Measurements from ENCODE around the gene OBSCN.
"Not testable (repeated sequence)": the region's sequence is repeated elsewhere in the genome, so short reads cannot be mapped to it uniquely, and the experiment has no call there.

The OBSCN gene

DNA sequence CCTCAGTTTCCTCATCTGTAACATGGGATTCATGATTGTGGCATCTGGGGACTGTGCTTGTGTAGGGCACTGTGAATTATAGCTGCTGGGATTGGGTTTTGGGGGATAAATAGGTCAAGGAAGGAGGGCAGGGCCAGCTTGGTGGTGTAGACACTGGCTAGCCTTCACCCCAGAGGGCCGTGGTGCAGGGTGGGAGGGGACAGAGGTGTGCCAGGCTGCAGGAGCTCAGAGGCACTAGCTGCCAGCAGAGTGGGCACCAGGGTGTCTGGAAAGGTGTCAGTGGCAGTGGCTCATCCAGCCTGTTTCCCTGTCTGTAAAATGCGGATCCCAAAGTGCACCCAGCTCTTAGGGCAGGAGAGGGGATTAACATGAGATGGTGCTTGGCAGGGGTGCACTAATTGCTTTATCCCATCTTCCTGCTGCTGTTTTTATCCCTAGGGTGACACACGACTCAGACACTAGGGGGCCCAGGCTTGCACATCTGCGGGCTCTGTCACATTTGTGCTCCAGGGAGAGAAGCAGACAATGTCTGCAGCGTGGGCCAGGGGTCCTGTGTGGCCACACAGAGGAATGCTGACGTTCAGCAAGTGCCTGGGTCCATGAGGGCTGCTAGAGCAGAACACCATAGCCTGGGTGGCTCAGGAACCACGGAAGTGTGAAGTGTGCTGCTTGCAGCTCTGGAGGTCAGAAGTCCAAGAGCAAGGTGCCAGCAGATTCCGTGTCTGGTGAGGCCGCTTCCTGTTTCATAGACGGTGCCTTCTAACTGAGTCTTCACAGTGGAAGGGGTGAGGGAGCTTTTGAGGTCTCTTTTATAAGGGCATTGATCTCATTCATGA is 19.3 kb downstream of the OBSCN start:
- no peak for DNase-seq

DNA sequence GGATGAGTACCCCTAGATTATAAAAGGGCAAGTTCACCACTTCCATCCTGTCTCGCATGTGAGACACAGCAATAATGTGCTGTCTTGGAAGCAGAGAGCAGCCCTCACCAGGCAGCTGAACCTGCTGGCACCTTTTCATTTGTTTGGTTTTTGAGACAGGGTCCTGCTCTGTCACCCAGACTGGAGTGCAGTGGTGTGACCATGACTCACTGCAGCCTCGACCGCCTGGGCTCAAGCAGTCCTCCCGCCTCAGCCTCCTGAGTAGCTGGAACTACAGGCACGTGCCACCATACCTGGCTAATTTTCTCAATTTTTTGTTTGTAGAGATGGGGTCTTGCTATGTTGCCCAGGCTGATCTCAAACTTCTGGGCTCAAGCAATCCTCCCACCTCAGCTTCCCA is 20.3 kb downstream of the OBSCN start:
- DNase-seq: not testable (repeated sequence)

DNA sequence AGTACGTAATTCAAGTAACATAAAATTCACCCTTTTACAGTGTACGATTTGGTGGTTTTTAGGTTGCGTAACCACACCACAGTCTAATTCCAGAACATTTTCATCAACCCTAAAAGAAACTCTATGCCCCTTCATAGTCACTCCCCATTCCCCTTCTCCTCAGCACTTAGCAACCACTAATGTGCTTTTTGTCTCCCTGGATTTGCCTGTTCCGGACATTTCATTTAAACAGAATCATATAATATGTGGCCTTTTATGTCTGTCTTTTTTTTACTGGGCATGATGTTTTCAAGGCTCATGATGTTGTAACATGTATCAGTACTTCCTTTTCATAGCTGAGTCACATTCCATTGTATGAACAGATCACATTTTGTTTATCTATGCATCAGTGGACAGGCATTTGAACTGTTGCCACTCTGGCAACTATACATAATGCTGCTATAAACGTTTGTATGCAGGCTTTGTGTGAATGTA is 20.8 kb downstream of the OBSCN start:
- no peak for DNase-seq

DNA sequence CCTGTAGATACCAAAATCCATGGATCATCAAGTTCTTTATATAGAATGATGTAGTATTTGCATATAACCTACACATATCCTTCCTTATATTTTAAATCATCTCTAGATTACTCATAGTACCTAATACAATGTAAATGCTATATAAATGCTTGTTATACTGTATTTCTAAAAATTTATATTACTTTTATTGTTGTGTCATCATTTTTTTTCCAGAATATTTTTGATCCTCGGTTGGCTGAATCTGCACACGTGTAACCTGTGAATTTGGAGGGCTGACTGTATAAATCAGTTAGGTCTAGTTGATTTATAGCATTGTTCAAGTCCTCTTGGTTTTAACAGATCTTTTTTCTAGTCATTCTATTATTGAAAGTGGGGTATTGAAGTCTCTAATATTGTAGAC is 23.3 kb downstream of the OBSCN start:
- no peak for DNase-seq

DNA sequence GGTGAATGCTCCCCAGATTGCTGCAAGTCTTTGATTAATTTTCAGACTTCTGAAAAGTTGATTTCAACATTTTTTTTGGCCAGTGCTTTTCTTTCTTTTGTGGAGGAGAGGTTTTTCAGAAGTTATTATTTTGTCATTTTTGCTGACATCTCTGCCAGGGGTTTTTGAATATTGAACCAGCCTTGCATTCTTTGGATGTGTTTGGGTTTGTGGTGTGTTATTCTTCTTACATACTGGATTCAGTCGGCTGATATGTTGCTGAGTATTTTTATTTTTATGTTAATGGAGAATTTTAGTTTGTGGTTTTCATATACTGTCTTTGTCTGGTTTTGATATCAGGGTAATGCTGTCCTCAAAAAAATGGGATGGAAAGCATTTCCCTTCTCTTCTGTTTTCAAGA is 25.3 kb downstream of the OBSCN start:
- no peak for DNase-seq

DNA sequence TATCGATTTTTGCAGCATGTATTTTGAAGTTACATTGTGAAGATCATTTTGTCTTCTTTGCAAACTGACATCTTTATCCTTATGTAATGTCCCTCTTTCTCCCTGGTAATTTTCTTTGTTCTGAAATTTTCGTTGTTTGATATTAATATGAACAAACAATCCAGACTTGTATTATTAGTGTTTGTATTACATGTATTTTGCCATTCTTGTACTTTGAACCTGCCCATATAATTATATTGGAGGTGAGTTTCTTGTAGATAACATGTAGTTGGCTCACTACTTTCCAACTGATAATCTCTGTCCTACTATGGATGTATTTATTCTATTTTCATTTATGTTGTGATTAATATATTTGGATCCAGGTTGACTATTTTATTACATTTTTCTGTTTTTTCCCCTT is 27.1 kb downstream of the OBSCN start:
- DNase-seq: no peak

DNA sequence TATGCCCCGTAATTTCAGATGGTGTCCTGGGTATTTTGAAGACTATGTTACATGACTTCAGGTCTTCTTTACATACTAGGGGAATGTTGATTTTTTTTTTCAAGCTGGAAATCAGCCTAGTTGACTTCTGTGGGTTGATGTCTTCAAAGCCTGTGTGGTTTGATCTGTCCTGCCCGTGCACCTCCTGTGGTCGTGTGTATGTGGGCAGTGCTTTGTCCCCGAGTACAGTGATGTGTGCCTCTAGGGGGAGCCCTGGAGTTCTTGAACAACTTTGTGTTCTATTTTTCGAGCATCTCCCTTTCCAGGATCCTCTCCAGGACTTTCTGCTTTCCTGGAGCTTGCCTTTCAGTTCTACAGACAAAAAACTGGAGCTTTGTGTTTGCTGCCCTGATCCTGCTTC is 28.9 kb downstream of the OBSCN start:
- peak; percentile 21 for DNase-seq

DNA sequence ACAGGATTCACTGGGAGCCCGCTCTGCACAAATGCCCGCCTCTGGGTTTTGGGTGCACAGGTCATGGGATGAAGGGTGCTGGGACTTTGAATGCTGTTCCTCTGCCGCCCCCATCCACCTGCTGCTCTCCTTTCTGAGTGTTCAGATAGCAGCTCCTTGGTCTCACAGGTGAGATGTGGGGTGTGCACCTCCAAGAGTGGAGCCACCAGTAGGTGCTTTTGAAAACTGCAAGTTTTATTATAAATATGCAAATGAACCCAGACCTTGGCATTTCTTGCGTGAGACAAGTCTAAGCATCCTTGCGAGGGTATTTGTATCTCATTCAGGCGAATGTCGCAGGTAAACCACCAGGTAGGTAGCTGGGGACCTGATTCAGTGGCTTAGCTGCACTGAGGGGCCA is 30.2 kb downstream of the OBSCN start:
- DNase-seq: no peak

DNA sequence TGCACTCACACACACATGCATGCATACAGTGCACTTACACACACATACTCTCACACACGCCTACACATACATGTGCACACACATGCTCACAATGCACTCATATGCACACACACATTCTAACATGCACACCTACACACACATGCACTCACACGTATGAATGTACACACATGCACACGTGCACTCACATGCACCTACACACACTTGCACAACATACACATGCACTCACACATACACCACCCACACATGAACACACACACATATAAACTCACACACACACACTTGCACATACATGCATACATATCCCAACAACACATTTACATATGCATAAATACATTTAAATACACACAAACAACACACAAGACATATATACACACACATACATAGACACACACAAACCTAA is 30.6 kb downstream of the OBSCN start:
- no peak for DNase-seq

DNA sequence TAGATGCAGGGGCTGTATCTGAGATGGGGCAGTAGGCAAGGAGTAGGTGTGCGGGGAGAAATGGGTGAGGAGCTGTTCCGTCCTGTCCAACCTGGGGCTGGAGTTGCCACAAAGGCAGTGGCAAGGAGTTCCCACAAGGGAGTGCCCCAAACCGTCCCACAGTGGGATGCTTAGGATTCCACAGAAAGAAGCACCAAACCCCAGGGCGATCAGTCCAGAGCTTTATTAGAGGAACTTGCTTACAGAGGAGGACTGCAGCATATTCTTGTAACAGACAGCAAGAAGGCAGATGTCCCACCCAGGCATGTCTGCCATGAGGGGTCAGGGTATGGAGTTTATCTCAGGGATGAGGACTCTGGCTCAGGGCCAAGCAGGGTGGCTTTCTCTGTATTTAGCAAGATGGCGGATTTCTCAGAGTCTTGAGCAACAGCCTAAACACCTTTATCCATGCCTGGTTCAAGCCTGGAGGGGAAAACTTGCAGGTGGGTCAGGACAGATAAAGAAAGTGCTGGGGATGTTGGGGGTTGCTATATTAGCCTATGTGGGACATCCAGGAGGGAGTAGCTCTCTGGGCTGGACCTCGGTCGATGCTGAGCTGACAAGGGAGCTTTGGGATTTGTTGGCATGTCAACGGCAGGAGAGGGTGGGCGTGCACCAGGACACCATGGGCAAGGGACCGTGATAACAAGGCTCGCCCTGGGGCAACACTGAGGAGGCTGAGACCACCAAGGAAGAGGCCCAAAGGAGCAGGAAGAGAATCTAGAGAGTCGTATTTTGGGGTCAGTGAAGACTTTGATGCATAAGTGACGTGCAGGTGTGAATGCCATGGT is 32.8 kb downstream of the OBSCN start:
- no peak for DNase-seq

DNA sequence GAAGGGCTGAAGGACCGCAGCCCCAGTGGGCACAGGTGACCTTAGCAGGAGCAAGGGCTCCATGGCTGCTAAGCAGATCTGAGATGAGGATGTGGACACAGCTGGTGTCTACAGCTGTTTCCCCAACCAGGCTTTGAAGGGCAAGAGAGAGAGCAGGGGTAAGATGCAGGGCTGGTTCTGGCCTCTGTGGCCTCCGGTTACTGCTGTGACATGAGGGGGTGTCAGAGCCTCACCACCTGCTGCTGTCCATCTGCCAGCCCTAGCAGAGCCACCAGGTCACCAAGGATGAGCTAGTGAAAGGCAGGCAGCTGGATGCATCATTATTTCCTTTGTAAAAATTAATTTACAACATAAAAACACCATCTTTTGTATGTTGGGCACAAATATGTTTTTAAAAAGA is 33.4 kb downstream of the OBSCN start:
- no peak for DNase-seq

DNA sequence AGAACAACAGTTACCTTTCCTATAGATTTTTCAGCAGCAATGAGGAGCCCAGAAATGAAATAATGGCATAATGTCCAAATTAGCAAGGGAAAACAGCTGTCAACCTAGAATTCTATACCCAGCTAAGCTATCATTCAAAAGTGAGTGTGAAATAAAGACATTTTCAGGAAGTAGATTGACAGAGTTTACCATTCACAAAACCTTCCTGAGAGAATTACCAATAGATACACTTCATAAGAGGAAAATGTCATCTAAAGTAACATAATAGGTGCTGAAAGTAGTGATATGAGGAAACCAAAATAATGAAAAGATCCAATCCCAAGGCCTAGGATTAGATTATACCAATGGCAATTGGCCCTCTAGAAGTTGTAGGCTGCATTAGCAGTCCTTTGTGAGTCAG is 34.6 kb downstream of the OBSCN start:
- DNase-seq: no peak

DNA sequence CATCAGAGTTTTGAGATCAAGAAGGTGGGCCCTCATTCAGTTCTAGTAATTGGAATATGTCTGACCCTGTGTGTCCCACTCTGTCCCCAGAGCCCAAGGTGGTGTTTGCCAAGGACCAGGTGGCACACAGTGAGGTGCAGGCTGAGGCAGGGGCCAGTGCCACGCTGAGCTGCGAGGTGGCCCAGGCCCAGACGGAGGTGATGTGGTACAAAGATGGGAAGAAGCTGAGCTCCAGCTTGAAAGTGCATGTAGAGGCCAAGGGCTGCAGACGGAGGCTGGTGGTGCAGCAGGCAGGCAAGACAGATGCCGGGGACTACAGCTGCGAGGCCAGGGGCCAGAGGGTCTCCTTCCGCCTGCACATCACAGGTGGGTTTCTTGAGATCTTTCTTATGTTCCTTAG is 35.2 kb downstream of the OBSCN start:
- DNase-seq: no peak

DNA sequence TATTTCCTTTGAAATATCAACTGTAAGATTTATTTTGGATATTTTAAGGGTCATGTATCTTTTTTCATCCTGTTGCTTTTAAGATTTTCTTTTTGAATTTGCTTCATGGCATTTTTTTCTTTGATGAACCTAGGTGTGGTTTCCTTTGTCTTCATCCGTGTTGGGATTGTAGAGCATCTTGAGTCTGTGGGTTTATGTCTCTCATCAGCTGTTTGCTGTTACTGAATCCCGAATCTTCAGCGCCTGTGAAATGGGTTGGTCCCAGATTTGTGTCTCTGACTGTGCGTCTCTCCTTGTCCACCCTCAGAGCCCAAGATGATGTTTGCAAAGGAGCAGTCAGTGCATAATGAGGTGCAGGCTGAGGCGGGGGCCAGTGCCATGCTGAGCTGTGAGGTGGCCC is 36.1 kb downstream of the OBSCN start:
- not testable (repeated sequence) for DNase-seq

DNA sequence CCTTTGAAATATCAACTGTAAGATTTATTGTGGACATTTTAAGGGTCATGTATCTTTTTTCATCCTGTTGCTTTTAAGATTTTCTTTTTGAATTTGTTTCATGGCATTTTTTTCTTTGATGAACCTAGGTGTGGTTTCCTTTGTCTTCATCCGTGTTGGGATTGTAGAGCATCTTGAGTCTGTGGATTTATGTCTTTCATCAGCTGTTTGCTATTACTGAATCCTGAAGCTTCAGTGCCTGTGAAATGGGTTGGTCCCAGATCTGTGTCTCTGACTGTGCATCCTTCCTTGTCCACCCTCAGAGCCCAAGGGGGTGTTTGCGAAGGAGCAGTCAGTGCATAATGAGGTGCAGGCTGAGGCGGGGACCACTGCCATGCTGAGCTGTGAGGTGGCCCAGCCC is 37.3 kb downstream of the OBSCN start:
- no peak for DNase-seq

DNA sequence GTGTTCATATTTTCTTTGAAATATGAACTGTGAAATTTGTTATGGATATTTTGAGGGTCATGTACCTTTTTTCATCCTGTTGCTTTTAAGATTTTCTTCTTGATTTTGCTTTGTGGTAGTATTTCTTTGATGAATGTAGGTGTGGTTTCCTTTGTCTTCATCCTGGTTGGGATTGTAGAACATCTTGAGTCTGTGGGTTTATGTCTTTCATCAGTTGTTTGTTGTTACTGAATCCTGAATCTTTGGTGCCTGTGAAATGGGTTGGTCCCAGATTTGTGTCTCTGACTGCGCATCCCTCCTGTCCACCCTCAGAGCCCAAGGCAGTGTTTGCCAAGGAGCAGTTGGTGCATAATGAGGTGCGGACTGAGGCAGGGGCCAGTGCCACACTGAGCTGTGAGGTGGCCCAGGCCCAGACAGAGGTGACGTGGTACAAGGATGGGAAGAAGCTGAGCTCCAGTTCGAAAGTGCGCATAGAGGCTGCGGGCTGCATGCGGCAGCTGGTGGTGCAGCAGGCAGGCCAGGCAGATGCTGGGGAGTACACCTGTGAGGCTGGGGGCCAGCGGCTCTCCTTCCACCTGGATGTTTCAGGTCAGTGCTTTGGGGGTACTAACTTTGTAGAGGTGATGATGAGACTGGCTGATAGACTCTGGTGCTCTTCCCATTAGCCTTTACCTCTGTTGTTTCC is 38.5 kb downstream of the OBSCN start:
- no peak for DNase-seq

DNA sequence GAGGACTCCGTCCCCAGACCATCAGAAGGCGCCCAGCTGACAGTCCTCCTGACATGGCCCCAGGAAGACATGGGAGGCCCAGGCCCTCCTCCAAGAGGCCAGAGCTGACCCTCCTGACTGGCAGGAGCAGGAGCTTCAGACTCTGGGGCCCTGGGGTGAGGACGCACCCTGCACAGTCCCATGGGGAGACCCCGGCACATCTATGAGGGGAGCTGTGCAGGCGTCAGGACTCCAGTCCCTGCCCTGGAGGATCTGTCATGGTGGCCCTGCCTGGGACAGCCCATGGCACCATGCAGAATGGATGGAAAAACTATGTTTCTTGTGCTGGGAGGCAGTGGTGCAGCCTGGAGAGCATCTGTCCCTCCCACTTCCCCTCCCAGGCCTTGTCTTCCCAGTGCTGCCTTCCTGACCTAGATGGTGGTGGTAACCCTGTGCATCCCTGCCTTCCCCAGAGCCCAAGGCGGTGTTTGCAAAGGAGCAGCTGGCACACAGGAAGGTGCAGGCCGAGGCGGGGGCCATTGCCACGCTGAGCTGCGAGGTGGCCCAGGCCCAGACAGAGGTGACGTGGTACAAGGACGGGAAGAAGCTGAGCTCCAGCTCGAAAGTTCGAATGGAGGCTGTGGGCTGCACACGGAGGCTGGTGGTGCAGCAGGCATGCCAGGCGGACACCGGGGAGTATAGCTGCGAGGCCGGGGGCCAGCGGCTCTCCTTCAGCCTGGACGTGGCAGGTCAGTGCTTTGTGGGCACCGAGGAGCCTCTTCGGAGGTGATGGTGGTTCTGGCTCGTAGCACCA is 41.9 kb downstream of the OBSCN start:
- DNase-seq: no peak

DNA sequence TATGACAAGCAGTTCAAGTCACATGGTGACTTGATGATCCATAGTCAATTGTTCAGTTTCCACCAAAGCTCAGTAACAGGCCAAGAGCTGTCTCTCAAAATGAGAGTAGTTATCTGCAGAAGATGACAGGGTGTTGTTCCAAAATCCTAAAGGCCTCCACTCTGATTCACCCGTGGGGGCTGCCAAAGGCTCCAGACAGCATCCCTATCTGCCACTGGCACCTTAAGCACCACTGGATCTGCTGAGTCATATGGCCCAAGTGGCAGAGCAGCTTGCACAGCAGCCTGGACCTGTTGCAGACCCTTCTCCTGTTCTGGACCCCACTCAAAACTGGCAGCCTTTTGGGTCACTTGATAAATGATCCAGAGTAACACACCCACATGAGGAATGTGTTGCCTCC is 44.6 kb downstream of the OBSCN start:
- DNase-seq: not testable (repeated sequence)

DNA sequence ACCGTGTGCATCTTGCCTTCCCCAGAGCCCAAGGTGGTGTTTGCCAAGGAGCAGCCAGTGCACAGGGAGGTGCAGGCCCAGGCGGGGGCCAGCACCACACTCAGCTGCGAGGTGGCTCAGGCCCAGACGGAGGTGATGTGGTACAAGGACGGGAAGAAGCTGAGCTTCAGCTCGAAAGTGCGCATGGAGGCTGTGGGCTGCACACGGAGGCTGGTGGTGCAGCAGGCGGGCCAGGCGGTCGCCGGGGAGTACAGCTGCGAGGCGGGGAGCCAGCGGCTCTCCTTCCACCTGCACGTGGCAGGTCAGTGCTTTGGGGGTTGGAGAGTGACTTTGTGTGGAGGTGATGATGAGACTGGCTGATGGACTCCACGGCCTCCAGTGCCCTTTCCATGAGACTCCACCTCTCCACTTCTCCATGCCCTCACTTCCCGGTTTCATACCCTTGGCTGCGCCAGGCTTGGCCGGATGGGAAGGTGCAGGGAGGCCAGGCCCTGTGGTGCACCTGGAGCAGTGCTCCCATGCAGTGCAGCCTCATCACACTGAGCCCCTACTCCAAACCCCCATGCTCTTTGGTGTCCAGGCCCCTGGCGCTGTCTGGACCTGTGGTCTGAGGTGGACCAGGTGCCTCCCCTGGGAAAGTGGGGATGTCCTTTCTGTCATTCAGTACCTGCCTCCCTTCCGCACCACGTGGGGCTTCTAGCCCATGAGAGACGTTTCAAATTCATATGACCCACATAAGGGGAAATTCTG is 49.0 kb downstream of the OBSCN start:
- no peak for DNase-seq

DNA sequence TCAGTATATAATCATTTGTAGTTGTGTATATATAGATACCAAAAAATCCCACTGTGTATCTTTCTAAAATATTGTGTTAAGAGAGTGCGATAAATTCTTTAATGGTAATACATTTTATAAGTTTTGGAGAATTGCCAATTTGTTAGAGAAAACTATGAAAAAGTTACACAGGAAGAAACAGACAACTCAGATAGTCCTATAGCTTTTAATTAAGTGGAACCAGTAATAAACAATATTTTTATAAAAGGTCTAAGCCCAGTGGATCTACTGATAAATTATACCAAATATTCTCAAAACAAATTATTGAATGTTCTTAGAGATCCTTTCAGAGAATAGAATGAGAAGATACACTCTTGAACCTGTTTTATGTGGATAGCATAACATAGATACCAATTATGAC is 50.6 kb downstream of the OBSCN start:
- no peak for DNase-seq

DNA sequence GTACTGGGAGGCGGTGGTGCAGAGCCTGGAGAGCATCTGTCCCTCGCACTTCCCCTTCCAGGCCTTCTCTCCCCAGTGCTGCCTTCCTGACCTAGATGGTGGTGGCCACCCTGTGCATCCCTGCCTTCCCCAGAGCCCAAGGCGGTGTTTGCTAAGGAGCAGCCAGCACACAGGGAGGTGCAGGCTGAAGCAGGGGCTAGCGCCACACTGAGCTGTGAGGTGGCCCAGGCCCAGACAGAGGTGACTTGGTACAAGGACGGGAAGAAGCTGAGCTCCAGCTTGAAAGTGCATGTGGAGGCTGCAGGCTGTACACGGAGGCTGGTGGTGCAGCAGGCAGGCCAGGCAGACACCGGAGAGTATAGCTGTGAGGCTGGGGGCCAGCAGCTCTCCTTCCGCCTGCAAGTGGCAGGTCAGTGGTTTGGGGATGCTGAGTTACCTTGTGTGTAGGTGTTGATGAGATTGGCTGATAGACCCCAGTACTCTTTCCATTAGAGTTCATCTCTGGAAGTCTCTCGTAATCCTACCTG is 51.6 kb downstream of the OBSCN start:
- no peak for DNase-seq

DNA sequence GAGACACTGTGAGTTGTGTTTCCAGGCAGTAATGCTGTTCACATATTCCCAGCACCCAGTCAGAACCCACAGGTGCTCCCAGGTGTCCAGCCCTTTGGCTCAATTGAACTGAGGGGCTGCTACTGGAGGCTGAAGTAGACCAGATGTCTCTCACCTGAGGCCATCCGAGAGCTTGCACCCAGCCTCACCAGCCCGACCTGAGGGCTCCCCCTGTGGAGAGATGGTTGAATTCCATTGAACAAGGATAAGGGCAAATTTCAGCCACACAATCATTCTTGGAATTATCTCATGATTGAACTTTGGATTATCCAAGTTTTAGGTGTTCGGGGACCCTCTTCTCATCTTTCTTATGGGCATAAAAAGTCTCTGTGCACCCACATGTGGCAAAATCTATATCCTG is 52.1 kb downstream of the OBSCN start:
- DNase-seq: no peak

Data from stimulated activated CD4-positive, alpha-beta T cell treated with anti-CD3 and anti-CD28 coated beads, Interleukin-1b, Interleukin-23, amount 100 ng/mL, for 48 hours (primary cell).